Measurements from ENCODE around the gene AVEN. TPM values are rescaled to one million over a fixed set of nuclear protein-coding genes. Genes with fewer than 3 reads are reported as not detected.

The AVEN gene
- total and polyA plus RNA-seq, 2 of the 4 experiments (the other 2 are of a cell fraction), result 9.1 to 17.6 TPM

- H3K4ac ChIP-seq (ENCODE audit: low read depth, low read length), result no peak overlapping the region
- WGBS, 2 experiments (ENCODE audit: extremely low coverage in 2 of 2, insufficient read length in 1 of 2), result no CpG with 5 or more reads among the region's 2 CpGs
- no TSS peak for BruUV-seq (replicated peaks)
- ATAC-seq (ENCODE audit: low read depth) (no peak), DNase-seq (no peak)
- intact Hi-C loops (cut with micrococcal nuclease) (no loop called here), in situ Hi-C loops (cut with MboI; ENCODE audit: low sequenced_read_pairs) (no loop called here), dilution Hi-C loops (cut with HindIII; ENCODE audit: low sequenced_read_pairs, unreplicated experiment) (no loop called here)
- no peaks in the 10 kb centered on the region for H3K4me1 ChIP-seq (ENCODE audit: control insufficient read depth, insufficient read depth, low read length)
- no peak overlapping the region for H2BK5ac ChIP-seq (ENCODE audit: low read depth, low read length, poor library complexity, severe bottlenecking)
- H3K4me2 ChIP-seq (ENCODE audit: low read depth, low read length), result no peak overlapping the region
- no peak overlapping the region for H3K14ac ChIP-seq (replicated peaks; ENCODE audit: low read depth, low read length)
- H3K23ac ChIP-seq (ENCODE audit: low read depth, low read length), result no peak overlapping the region
- no peaks in the 10 kb centered on the region for H3K9me1 ChIP-seq (ENCODE audit: insufficient read depth, low read length)
- no peak overlapping the region for H2AK9ac ChIP-seq (replicated peaks; ENCODE audit: low read depth, low read length, poor library complexity)
- no peaks in the 10 kb centered on the region for H4K20me1 ChIP-seq (ENCODE audit: insufficient read depth, low read length)
- ChIA-PET CTCF (no interaction called here), POLR2A (ENCODE audit: unreplicated experiment) (no interaction called here)
- H3K9ac ChIP-seq (ENCODE audit: low read depth, low read length), result no peak overlapping the region
- H3K18ac ChIP-seq (ENCODE audit: low read depth, low read length), result no peak overlapping the region
- H4K5ac ChIP-seq (ENCODE audit: low read depth, low read length), result no peak overlapping the region
- no peak overlapping the region for H2BK20ac ChIP-seq (ENCODE audit: low read depth, low read length)
- no peak overlapping the region for H3K27ac ChIP-seq (ENCODE audit: insufficient read depth, low read length)
- no peak for TF ChIP-seq NFE2L2 (IDR thresholded peaks at IDR 0.05; ENCODE audit: low read depth, low read length)
- no peak for TF ChIP-seq RFX5 (IDR thresholded peaks at IDR 0.05; ENCODE audit: low read depth, low read length)
- no peak for TF ChIP-seq RAD21 (IDR thresholded peaks at IDR 0.05; ENCODE audit: low read length)
- no peak for TF ChIP-seq ELK1 (IDR thresholded peaks at IDR 0.05; ENCODE audit: borderline replicate concordance, low read depth, low read length)
- no peak for TF ChIP-seq POLR2A (IDR thresholded peaks at IDR 0.05; ENCODE audit: low read depth, low read length)
- TF ChIP-seq MXI1 (IDR thresholded peaks at IDR 0.05; ENCODE audit: borderline replicate concordance, low read depth, low read length), result no peak
- TF ChIP-seq MAZ (IDR thresholded peaks at IDR 0.05; ENCODE audit: borderline replicate concordance, low read depth, low read length), result no peak
- no peak for TF ChIP-seq CEBPB (IDR thresholded peaks at IDR 0.05; ENCODE audit: low read depth, low read length)
- H2AFZ ChIP-seq (replicated peaks; ENCODE audit: low read length, poor library complexity), result no peak overlapping the region
- H2BK120ac ChIP-seq (ENCODE audit: low read depth, low read length), result no peak overlapping the region
- H3K4me3 ChIP-seq (ENCODE audit: insufficient read depth, low read depth, low read length), result no peak overlapping the region
- peaks cover 6% of the 10 kb centered on the region for H3K27me3 ChIP-seq (ENCODE audit: control insufficient read depth, insufficient read depth, low read length)
- no peak overlapping the region for H4K8ac ChIP-seq (ENCODE audit: low read depth in 2 of 2, low read length in 2 of 2)
- H3K56ac ChIP-seq (ENCODE audit: extremely low read depth, insufficient read depth, low read length), result no peak overlapping the region
- H3K79me1 ChIP-seq (ENCODE audit: low read depth in 1 of 2, low read length in 2 of 2), result no peaks in the 10 kb centered on the region
- H3K9me3 ChIP-seq (ENCODE audit: control insufficient read depth, insufficient read depth, low read length), result no peaks in the 10 kb centered on the region
- H4K91ac ChIP-seq (ENCODE audit: insufficient read depth, low read depth, low read length), result no peak overlapping the region
- H2BK15ac ChIP-seq (ENCODE audit: low read depth, low read length), result no peak overlapping the region
- no peak overlapping the region for H2AK5ac ChIP-seq (ENCODE audit: low read depth, low read length)
- H3K36me3 ChIP-seq (ENCODE audit: control insufficient read depth, insufficient read depth, low read length), result no peaks in the 10 kb centered on the region
Observed at GRCh38 chr15:33839540-33839939, 199.5 kb downstream of the AVEN start.

All from IMR-90 (cell line).